Heart right ventricle (tissue), 16 donors: ENCODE measurements around the gene NECTIN1. TPM values are rescaled to one million over a fixed set of nuclear protein-coding genes. Genes with fewer than 3 reads are reported as not detected.

ENCODE experiments used
- ATAC-seq, 8 donors: fragments of 200-7000 bp; cut with Tn5 transposase; one replicate each; pipeline ENCODE4 v1.9.1; 2020; ENCODE audit warnings: mild to moderate bottlenecking in 8 of 8, moderate library complexity in 8 of 8, moderate number of reproducible peaks in 1 of 8
- DNase-seq, 2 donors: peaks; one replicate each; pipeline ENCODE4 v3.0.0-alpha.2; 2020
- H3K27ac ChIP-seq, 10 donors: fragments of 200-600 bp; sonication (generic) in 2 of 10; one replicate each; pipeline versions ENCODE4 v1.5.0 to v1.8.0; 2020 to 2022; ENCODE audit warnings: mild to moderate bottlenecking in 3 of 10
- H3K27me3 ChIP-seq, 7 donors: fragments of 200-600 bp; one replicate each; pipeline ENCODE4 v1.8.0; 2021 to 2022; ENCODE audit warnings: mild to moderate bottlenecking in 2 of 7
- H3K36me3 ChIP-seq, 9 donors: fragments of 200-600 bp; sonication (generic) in 1 of 9; one replicate each; pipeline versions ENCODE4 v1.5.0 to v1.8.0; 2020 to 2022; ENCODE audit warnings: mild to moderate bottlenecking in 2 of 9
- H3K4me1 ChIP-seq, 9 donors: fragments of 200-600 bp; sonication (generic) in 1 of 9; one replicate each; pipeline versions ENCODE4 v1.5.0 to v1.8.0; 2020 to 2022; ENCODE audit warnings: mild to moderate bottlenecking in 4 of 9
- H3K4me3 ChIP-seq, 10 donors: fragments of 200-600 bp; sonication (generic) in 2 of 10; one replicate each; pipeline versions ENCODE4 v1.5.0 to v1.8.0; 2020 to 2022; ENCODE audit warnings: mild to moderate bottlenecking in 7 of 10, moderate library complexity in 2 of 10
- H3K9me3 ChIP-seq, 11 donors: fragments of 200-600 bp in 10 of 11; sonication (generic) in 2 of 11; one replicate each; pipeline versions ENCODE4 v1.5.0 to v1.8.0; 2013 to 2022; ENCODE audit warnings: mild to moderate bottlenecking in 2 of 11, control low read depth in 1 of 11, moderate library complexity in 1 of 11
- CTCF ChIP-seq, 9 donors: fragments of 200-600 bp; sonication (generic) in 2 of 9; IDR thresholded peaks; one replicate each; pipeline versions ENCODE4 v1.5.0 to v1.8.0; 2021 to 2022; ENCODE audit warnings: antibody characterized with exemption in 9 of 9, mild to moderate bottlenecking in 5 of 9, moderate library complexity in 1 of 9
- WGBS, 2 donors: extraction: QIAGEN DNeasy Blood & Tissue Kit; methylation state at CpG; one replicate each; pipeline ENCODE4 v1.1.7; 2013; ENCODE audit warnings: inconsistent platforms in 1 of 2; 5-methylcytosine and 5-hydroxymethylcytosine counted together
- intact Hi-C, 10 donors: fragments of 100-400 bp; cut with DNase I; formaldehyde crosslinking; loops; one replicate each; pipeline versions ENCODE4 v1.11.1 to v1.14.2; 2022
- polyA plus RNA-seq, 2 donors: library from polyadenylated mRNA; stranded (reverse); fragments of 200-250 nt; gene quantifications; one replicate each; pipeline ENCODE4 v1.2.3, GENCODE V29; 2013
- total RNA-seq, 10 donors: library from RNA; stranded (reverse); fragmentation: NEBNext Ultra II Directional in 3 of 10; extraction: Animal tissue kit (Norgen Biotek cat#: 25700) in 3 of 10; gene quantifications; one replicate each; pipeline versions ENCODE4 v1.2.1 to v1.2.4, GENCODE V29; 2021 to 2023
- donor health status: Arrhythmogenic right ventricular cardiomyopathy.
- donor health status: ischemic (EF 13 %, LVEDD 7.1; RV severe dilation, severe dysfunction).
- donor health status: healthy with polysubstance abuse.
- donor health status: DM: no; HTN: yes; CAD: no.
- donor health status: DM: no; HTN: no; CAD: no.
- donor health status: ischemic (EF 25% LVEDD 6.9; RV normal size, moderate dysfunction).
- donor health status: ischemic (EF 25% LVEDD 5.7; RV mildly dilated, moderate dysfunction).
- donor health status: healthy.
- donor health status: DM: yes; HTN: yes; CAD: no.
- donor health status: Ischemic cardiomyopathy.
- donor health status: ischemic (EF 35%, LVEDD 5.7; RV mildly dilated, moderate dysfunction).
- donor health status: nonischemic (EF 11% LVEDD 7.7; RV severe dilation, severe dysfunction).
- donor health status: DM: yes; HTN: yes; CAD: no.
- donor health status: PGD.
- donor health status: ischemic (EF 29% LVEDD 5.4; RV normal size, mild dysfunction).
- donor health status: nonischemic (EF 23%, LVEDD 6.1; RV moderate dilation, normal function).

Gene NECTIN1
- total and polyA plus RNA-seq, 12 donors = 4.0 to 22.8 (median 10.4) TPM

GRCh38 chr11:119643212-119643875 lies 85.7 kb downstream of the NECTIN1 start:
- Histone ChIP-seq H3K4me3 (no peak overlapping the region), H3K27me3 (peaks cover 0 to 35% (median 5%) of the 10 kb centered on the region in 7 donors), H3K36me3 (no peaks in the 10 kb centered on the region), H3K9me3 (no peaks in the 10 kb centered on the region), H3K4me1 (no peaks in the 10 kb centered on the region), H3K27ac (no peak overlapping the region)
- 83% methylated on average over 10 of the region's 10 CpGs for WGBS, 2 donors
- ATAC-seq (no peak), DNase-seq (no peak)
- intact Hi-C loops = loop anchor here in 1 of 10 donors (10.0 kb wide), 1 partner anchor 159 kb away; no protein-coding TSS in a partner anchor
- TF ChIP-seq CTCF (IDR thresholded peaks at IDR 0.05) = no peak

GRCh38 chr11:119641983-119642745 lies 86.8 kb downstream of the NECTIN1 start:
- ATAC-seq (no peak), DNase-seq (no peak)
- 61 to 73% methylated on average over 11 to 12 of the region's 12 CpGs for WGBS, 2 donors
- TF ChIP-seq CTCF (IDR thresholded peaks at IDR 0.05) = peak in 8 of 9 donors; percentile 8 to 50 (median 40)
- H3K4me1 ChIP-seq = no peaks in the 10 kb centered on the region
- no peak overlapping the region for H3K4me3 ChIP-seq
- H3K9me3 ChIP-seq = no peaks in the 10 kb centered on the region
- H3K36me3 ChIP-seq = no peaks in the 10 kb centered on the region
- H3K27ac ChIP-seq = no peak overlapping the region
- intact Hi-C loops = loop anchor here in 1 of 10 donors (10.0 kb wide), 1 partner anchor 157 kb away; no protein-coding TSS in a partner anchor
- H3K27me3 ChIP-seq = peaks cover 0 to 35% (median 9%) of the 10 kb centered on the region in 7 donors

GRCh38 chr11:119640541-119640940 lies 88.5 kb downstream of the NECTIN1 start:
- no peaks in the 10 kb centered on the region for H3K36me3 ChIP-seq
- DNase-seq = no peak
- H3K4me3 ChIP-seq = no peak overlapping the region
- H3K27ac ChIP-seq = no peak overlapping the region
- intact Hi-C loops = loop anchor here in 1 of 10 donors (10.0 kb wide), 1 partner anchor 156 kb away; no protein-coding TSS in a partner anchor
- WGBS, 2 donors = 50 to 57% methylated on average over 6 of the region's 6 CpGs
- H3K27me3 ChIP-seq = peaks cover 0 to 35% (median 12%) of the 10 kb centered on the region in 7 donors
- H3K4me1 ChIP-seq = no peaks in the 10 kb centered on the region
- no peaks in the 10 kb centered on the region for H3K9me3 ChIP-seq
- TF ChIP-seq CTCF (IDR thresholded peaks at IDR 0.05) = no peak
- ATAC-seq = no peak

- 51 to 55% methylated on average over 11 of the region's 11 CpGs for WGBS, 2 donors
- H3K27ac ChIP-seq = no peak overlapping the region
- peaks cover 0 to 35% (median 12%) of the 10 kb centered on the region in 7 donors for H3K27me3 ChIP-seq
- intact Hi-C loops = loop anchor here in 1 of 10 donors (10.0 kb wide), 1 partner anchor 155 kb away; no protein-coding TSS in a partner anchor
- no peak overlapping the region for H3K4me3 ChIP-seq
- H3K4me1 ChIP-seq = no peaks in the 10 kb centered on the region
- TF ChIP-seq CTCF (IDR thresholded peaks at IDR 0.05) = no peak
- no peaks in the 10 kb centered on the region for H3K36me3 ChIP-seq
- H3K9me3 ChIP-seq = no peaks in the 10 kb centered on the region
- DNase-seq (no peak), ATAC-seq (no peak)
Measured at GRCh38 chr11:119639642-119640205, 89.3 kb downstream of the NECTIN1 start.
